HepG2 (cell line): ENCODE results near the gene RASD2.
"Not testable (repeated sequence)": the region's sequence is repeated elsewhere in the genome, so short reads cannot be mapped to it uniquely, and the experiment has no call there.

Experiments
- CCAR2 ChIP-seq: fragments of 200-400 bp; formaldehyde crosslinking; optimal IDR thresholded peaks from 2 replicates; pipeline ENCODE3; 2018; ENCODE audit warnings: low read depth, mild to moderate bottlenecking, low read length, moderate library complexity
- FOXC1 ChIP-seq: sonication (generic); formaldehyde crosslinking; IDR thresholded peaks from 2 replicates; pipeline ENCODE4 v1.8.0; 2022; ENCODE audit warnings: mild to moderate bottlenecking, missing genetic modification reagents, borderline replicate concordance
- NR2C2 ChIP-seq: sonication (generic); formaldehyde crosslinking; IDR thresholded peaks from 2 replicates; pipeline ENCODE4 v1.4.0; 2020; ENCODE audit warnings: missing genetic modification reagents, mild to moderate bottlenecking, moderate library complexity, borderline replicate concordance
- PRDM15 ChIP-seq: sonication (generic); formaldehyde crosslinking; IDR thresholded peaks from 2 replicates; pipeline ENCODE4 v1.4.0; 2020; ENCODE audit warnings: missing genetic modification reagents
- RAD21 ChIP-seq: fragments of 450-650 bp; formaldehyde crosslinking; IDR thresholded peaks from 2 replicates; pipeline ENCODE4 v1.5.0; 2020; ENCODE audit warnings: mild to moderate bottlenecking
- ZNF121 ChIP-seq: sonication (generic); formaldehyde crosslinking; IDR thresholded peaks from 2 replicates; pipeline ENCODE4 v1.5.0; 2020; ENCODE audit warnings: mild to moderate bottlenecking, missing genetic modification reagents
- ZNF282 ChIP-seq: fragments of 450-650 bp; IDR thresholded peaks from 2 replicates; pipeline ENCODE4 v1.6.1; 2018; ENCODE audit not compliant: partially characterized antibody
- ZNF75D ChIP-seq: sonication (generic); formaldehyde crosslinking; IDR thresholded peaks from 2 replicates; pipeline ENCODE4 v1.8.1; 2023; ENCODE audit warnings: missing genetic modification reagents, mild to moderate bottlenecking, borderline replicate concordance
- TF ChIP-seq, protein P1 (sequence below): sonication (generic); formaldehyde crosslinking; conservative IDR thresholded peaks from 2 replicates; pipeline ENCODE4 v1.4.0; 2020; ENCODE audit warnings: missing genetic modification reagents
- TF ChIP-seq, protein P2 (sequence below): sonication (generic); formaldehyde crosslinking; IDR thresholded peaks from 2 replicates; pipeline ENCODE4 v1.8.1; 2022; ENCODE audit warnings: mild to moderate bottlenecking, missing genetic modification reagents
- TF ChIP-seq, protein P3 (sequence below): sonication (generic); formaldehyde crosslinking; IDR thresholded peaks from 2 replicates; pipeline ENCODE4 v1.4.0; 2020; ENCODE audit warnings: missing genetic modification reagents

DNA sequence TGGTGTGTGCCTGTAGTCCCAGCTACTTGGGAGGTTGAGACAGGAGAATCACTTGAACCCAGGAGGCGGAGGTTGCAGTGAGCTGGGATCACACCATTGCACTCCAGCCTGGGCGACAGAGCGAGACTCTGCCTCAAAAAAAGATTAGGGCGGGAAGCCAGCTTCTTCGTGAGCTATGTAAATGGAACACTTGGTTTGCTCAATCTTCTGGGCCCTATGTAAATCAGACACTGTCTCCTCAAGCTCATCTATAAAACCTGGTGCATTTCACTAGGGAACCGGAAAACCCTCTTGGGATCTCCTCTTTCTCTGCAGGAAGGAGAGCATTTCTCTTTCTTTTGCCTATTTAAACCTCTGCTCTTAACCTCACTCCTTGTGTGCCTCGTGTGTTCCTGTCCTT, 32.8 kb upstream of the RASD2 start:
- not testable (repeated sequence) for TF ChIP-seq ZNF282; CCAR2; FOXC1; ZNF121 (CRISPR knock-in tag); NR2C2 (CRISPR knock-in tag); RAD21 (CRISPR knock-in tag); ZNF75D (CRISPR knock-in tag); PRDM15
- TF ChIP-seq, protein P1, sequence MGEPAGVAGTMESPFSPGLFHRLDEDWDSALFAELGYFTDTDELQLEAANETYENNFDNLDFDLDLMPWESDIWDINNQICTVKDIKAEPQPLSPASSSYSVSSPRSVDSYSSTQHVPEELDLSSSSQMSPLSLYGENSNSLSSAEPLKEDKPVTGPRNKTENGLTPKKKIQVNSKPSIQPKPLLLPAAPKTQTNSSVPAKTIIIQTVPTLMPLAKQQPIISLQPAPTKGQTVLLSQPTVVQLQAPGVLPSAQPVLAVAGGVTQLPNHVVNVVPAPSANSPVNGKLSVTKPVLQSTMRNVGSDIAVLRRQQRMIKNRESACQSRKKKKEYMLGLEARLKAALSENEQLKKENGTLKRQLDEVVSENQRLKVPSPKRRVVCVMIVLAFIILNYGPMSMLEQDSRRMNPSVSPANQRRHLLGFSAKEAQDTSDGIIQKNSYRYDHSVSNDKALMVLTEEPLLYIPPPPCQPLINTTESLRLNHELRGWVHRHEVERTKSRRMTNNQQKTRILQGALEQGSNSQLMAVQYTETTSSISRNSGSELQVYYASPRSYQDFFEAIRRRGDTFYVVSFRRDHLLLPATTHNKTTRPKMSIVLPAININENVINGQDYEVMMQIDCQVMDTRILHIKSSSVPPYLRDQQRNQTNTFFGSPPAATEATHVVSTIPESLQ (CRISPR knock-in tag), result not testable (repeated sequence)
- TF ChIP-seq, protein P2, sequence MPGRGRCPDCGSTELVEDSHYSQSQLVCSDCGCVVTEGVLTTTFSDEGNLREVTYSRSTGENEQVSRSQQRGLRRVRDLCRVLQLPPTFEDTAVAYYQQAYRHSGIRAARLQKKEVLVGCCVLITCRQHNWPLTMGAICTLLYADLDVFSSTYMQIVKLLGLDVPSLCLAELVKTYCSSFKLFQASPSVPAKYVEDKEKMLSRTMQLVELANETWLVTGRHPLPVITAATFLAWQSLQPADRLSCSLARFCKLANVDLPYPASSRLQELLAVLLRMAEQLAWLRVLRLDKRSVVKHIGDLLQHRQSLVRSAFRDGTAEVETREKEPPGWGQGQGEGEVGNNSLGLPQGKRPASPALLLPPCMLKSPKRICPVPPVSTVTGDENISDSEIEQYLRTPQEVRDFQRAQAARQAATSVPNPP (CRISPR knock-in tag), result not testable (repeated sequence)
- TF ChIP-seq, protein P3, sequence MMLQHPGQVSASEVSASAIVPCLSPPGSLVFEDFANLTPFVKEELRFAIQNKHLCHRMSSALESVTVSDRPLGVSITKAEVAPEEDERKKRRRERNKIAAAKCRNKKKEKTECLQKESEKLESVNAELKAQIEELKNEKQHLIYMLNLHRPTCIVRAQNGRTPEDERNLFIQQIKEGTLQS (CRISPR knock-in tag), result not testable (repeated sequence)
